SJSA1 (cell line): ENCODE data around the gene AFP. TPM values are rescaled to one million over a fixed set of nuclear protein-coding genes. Genes with fewer than 3 reads are reported as not detected.

Experiments used
- DNase-seq, 2 experiments: peaks; one replicate each; pipeline ENCODE4 v3.0.0-alpha.2; 2015 to 2020; ENCODE audit warnings: low spot score in 2 of 2, low read depth in 1 of 2
- H3K27ac ChIP-seq: fragments of 250-450 bp; sonication (Bioruptor Pico); 2 replicates; pipeline ENCODE4 v1.5.1; 2020; ENCODE audit warnings: mild to moderate bottlenecking, moderate library complexity
- H3K27me3 ChIP-seq: fragments of 250-450 bp; sonication (Bioruptor Pico); replicated peaks from 2 replicates; pipeline ENCODE4 v1.5.1; 2020; ENCODE audit warnings: mild to moderate bottlenecking, moderate library complexity
- H3K36me3 ChIP-seq: fragments of 250-450 bp; sonication (Bioruptor Pico); 2 replicates; pipeline ENCODE4 v1.5.1; 2020; ENCODE audit warnings: mild to moderate bottlenecking
- H3K4me1 ChIP-seq: fragments of 250-450 bp; sonication (Bioruptor Pico); replicated peaks from 2 replicates; pipeline ENCODE4 v1.6.1; 2021; ENCODE audit warnings: mild to moderate bottlenecking
- H3K4me3 ChIP-seq: fragments of 250-450 bp; sonication (Bioruptor Pico); 2 replicates; pipeline ENCODE4 v1.5.1; 2020; ENCODE audit warnings: mild to moderate bottlenecking
- H3K9me3 ChIP-seq: fragments of 250-450 bp; sonication (Bioruptor Pico); replicated peaks from 2 replicates; pipeline ENCODE4 v1.5.1; 2020; ENCODE audit warnings: mild to moderate bottlenecking
- total RNA-seq: library from RNA; depleted of rRNA; stranded (reverse); fragments of >200 nt; shearing (Covaris generic); gene quantifications from 2 replicates; pipeline ENCODE4 v1.2.3, GENCODE V29; 2014; rRNA removed

AFP gene
- total RNA-seq, 1 experiment from 2014 or later: 0.74 TPM

GRCh38 chr4:73470728-73471127 lies 34.7 kb downstream of the AFP start:
- Histone ChIP-seq H3K27me3 (no peaks in the 10 kb centered on the region), H3K9me3 (no peaks in the 10 kb centered on the region), H3K4me3 (no peak overlapping the region), H3K4me1 (no peaks in the 10 kb centered on the region), H3K27ac (no peak overlapping the region), H3K36me3 (no peaks in the 10 kb centered on the region)
- no peak for DNase-seq

- Histone ChIP-seq H3K27ac (no peak overlapping the region), H3K9me3 (no peaks in the 10 kb centered on the region), H3K4me3 (no peak overlapping the region), H3K4me1 (no peaks in the 10 kb centered on the region), H3K27me3 (no peaks in the 10 kb centered on the region), H3K36me3 (no peaks in the 10 kb centered on the region)
- DNase-seq: no peak
Measured at GRCh38 chr4:73477176-73477575, 41.2 kb downstream of the AFP start.

- no peaks in the 10 kb centered on the region for H3K9me3 ChIP-seq
- no peak overlapping the region for H3K4me3 ChIP-seq
- H3K27ac ChIP-seq: no peak overlapping the region
- H3K27me3 ChIP-seq: no peaks in the 10 kb centered on the region
- H3K4me1 ChIP-seq: no peaks in the 10 kb centered on the region
- DNase-seq: no peak
- H3K36me3 ChIP-seq: no peaks in the 10 kb centered on the region
Measured at GRCh38 chr4:73479323-73479722, 43.3 kb downstream of the AFP start.

- Histone ChIP-seq H3K36me3 (no peaks in the 10 kb centered on the region), H3K27ac (no peak within 1 kb of the TSS), H3K27me3 (no peaks in the 10 kb centered on the region), H3K9me3 (no peaks in the 10 kb centered on the region), H3K4me1 (no peaks in the 10 kb centered on the region), H3K4me3 (no peak within 1 kb of the TSS)
- no peak for DNase-seq
Measured at GRCh38 chr4:73481358-73481757, 45.3 kb downstream of the AFP start, which contains the start of gene AFM. Gene AFM, plus strand, starts transcription at chr4:73481745. Its CDS starts 31 bp downstream, at chr4:73481776.

- Histone ChIP-seq H3K27me3 (0 out of 2 replicates have a peak, but pooled peaks cover 6% of the 10 kb centered on the region), H3K4me1 (no peaks in the 10 kb centered on the region), H3K36me3 (no peaks in the 10 kb centered on the region)
Measured at GRCh38 chr4:73485085-73485484, 49.1 kb downstream of the AFP start.

GRCh38 chr4:73485596-73485995 lies 49.6 kb downstream of the AFP start:
- Histone ChIP-seq H3K4me1 (no peaks in the 10 kb centered on the region), H3K36me3 (no peaks in the 10 kb centered on the region), H3K4me3 (no peak overlapping the region), H3K9me3 (no peaks in the 10 kb centered on the region), H3K27ac (no peak overlapping the region), H3K27me3 (0 out of 2 replicates have a peak, but pooled peaks cover 6% of the 10 kb centered on the region)
- DNase-seq: no peak

More at GRCh38 chr4:73485085-73485484, 49.1 kb downstream of the AFP start:
- Histone ChIP-seq H3K9me3 (no peaks in the 10 kb centered on the region), H3K27ac (no peak overlapping the region), H3K4me3 (no peak overlapping the region)
- no peak for DNase-seq

GRCh38 chr4:73486497-73486896 lies 50.5 kb downstream of the AFP start:
- no peak for DNase-seq
- Histone ChIP-seq H3K36me3 (no peaks in the 10 kb centered on the region), H3K4me1 (no peaks in the 10 kb centered on the region), H3K4me3 (no peak overlapping the region), H3K27ac (no peak overlapping the region), H3K27me3 (0 out of 2 replicates have a peak, but pooled peaks cover 6% of the 10 kb centered on the region), H3K9me3 (no peaks in the 10 kb centered on the region)

GRCh38 chr4:73487233-73487632 lies 51.2 kb downstream of the AFP start:
- Histone ChIP-seq H3K4me3 (no peak overlapping the region), H3K4me1 (no peaks in the 10 kb centered on the region), H3K36me3 (no peaks in the 10 kb centered on the region), H3K27me3 (peaks cover 6% of the 10 kb centered on the region; the same call in 1 of the 2 replicates), H3K9me3 (no peaks in the 10 kb centered on the region), H3K27ac (no peak overlapping the region)
- no peak for DNase-seq

GRCh38 chr4:73499996-73500765 lies 64.2 kb downstream of the AFP start:
- no peak overlapping the region for H3K4me3 ChIP-seq
- DNase-seq: no peak

GRCh38 chr4:73501664-73502265 lies 65.7 kb downstream of the AFP start:
- H3K36me3 ChIP-seq: no peaks in the 10 kb centered on the region
- no peak overlapping the region for H3K4me3 ChIP-seq
- no peak for DNase-seq
- no peak overlapping the region for H3K27ac ChIP-seq
- no peaks in the 10 kb centered on the region; the same call in 1 of the 2 replicates for H3K27me3 ChIP-seq
- no peaks in the 10 kb centered on the region for H3K4me1 ChIP-seq
- H3K9me3 ChIP-seq: no peaks in the 10 kb centered on the region

More at GRCh38 chr4:73499996-73500765, 64.2 kb downstream of the AFP start:
- H3K9me3 ChIP-seq: no peaks in the 10 kb centered on the region
- no peaks in the 10 kb centered on the region; the same call in 1 of the 2 replicates for H3K27me3 ChIP-seq
- H3K36me3 ChIP-seq: no peaks in the 10 kb centered on the region
- H3K4me1 ChIP-seq: no peaks in the 10 kb centered on the region
- no peak overlapping the region for H3K27ac ChIP-seq

GRCh38 chr4:73505567-73505966 lies 69.5 kb downstream of the AFP start:
- no peaks in the 10 kb centered on the region for H3K9me3 ChIP-seq
- H3K4me3 ChIP-seq: no peak overlapping the region
- H3K4me1 ChIP-seq: no peaks in the 10 kb centered on the region
- no peaks in the 10 kb centered on the region for H3K36me3 ChIP-seq
- no peak overlapping the region for H3K27ac ChIP-seq
- no peak for DNase-seq
- H3K27me3 ChIP-seq: 0 out of 2 replicates have a peak, but pooled peaks cover 2% of the 10 kb centered on the region

Other genes with a start within 250 kb of the AFP start
- gene ANKRD17, start 177.4 kb upstream of the AFP start, total RNA-seq: 26.3 and 36.8 TPM in 2 replicates
- not detected in 2 replicates for gene ALB, start 31.9 kb upstream of the AFP start, total RNA-seq
- not detected in 2 replicates for gene AFM, start 45.5 kb downstream of the AFP start, total RNA-seq
- not detected in 2 replicates for gene RASSF6, start 184.2 kb downstream of the AFP start, total RNA-seq